ENCODE data around the gene GSTK1. TPM values are rescaled to one million over a fixed set of nuclear protein-coding genes. Genes with fewer than 3 reads are reported as not detected.

The GSTK1 gene
- total and polyA plus RNA-seq, 9 of the 15 experiments (the other 6 are each of a cell fraction or from before 2014, with no cell fraction given): 155 to 441 (median 233) TPM

DNA sequence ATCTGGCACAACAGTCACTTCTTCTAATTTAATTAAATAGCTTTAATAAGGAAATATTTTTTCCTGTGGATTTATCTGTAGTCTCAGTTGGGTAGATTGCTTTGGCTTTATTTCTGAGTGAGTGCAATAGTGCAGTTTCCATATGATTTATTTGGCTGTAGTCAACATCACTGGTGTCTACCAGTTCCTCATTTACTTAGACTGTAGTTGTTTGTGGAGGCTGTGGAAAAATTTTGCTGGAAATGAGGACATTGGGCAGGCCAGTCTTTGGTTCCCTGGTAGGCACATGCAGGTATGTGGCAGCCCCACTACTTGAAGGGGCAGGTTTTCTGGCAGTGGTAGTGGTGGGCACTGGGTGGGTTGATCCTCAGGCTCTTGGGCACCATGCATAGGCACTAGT lies 25.9 kb upstream of the GSTK1 start:
- in situ Hi-C loops (cut with MboI) (no loop called here), intact Hi-C loops (cut with micrococcal nuclease) (no loop called here)
- Histone ChIP-seq H3K36me3 (ENCODE audit: control insufficient read depth, insufficient read depth, low read length) (no peaks in the 10 kb centered on the region), H3K79me2 (ENCODE audit: control insufficient read depth, insufficient read depth, low read length) (no peaks in the 10 kb centered on the region), H3K9me1 (ENCODE audit: control insufficient read depth, insufficient read depth, low read length) (no peaks in the 10 kb centered on the region), H3K4me2 (ENCODE audit: insufficient read depth, low read length) (no peak overlapping the region), H3K27ac (ENCODE audit: extremely low read depth, low read depth, low read length) (no peak overlapping the region), H3K9ac (ENCODE audit: insufficient read depth in 1 of 2, low read depth in 2 of 2, low read length in 2 of 2) (no peak overlapping the region), H3K4me1 (replicated peaks in 1 of 2; ENCODE audit: control insufficient read depth in 2 of 2, insufficient read depth in 2 of 2, low read length in 2 of 2) (no peaks in the 10 kb centered on the region), H3K4me3 (no peak overlapping the region), H3K27me3 (ENCODE audit: control insufficient read depth in 2 of 2, insufficient read depth in 2 of 2, low read length in 2 of 2) (no peaks in the 10 kb centered on the region), H4K20me1 (replicated peaks; ENCODE audit: control insufficient read depth, insufficient read depth, low read length) (no peaks in the 10 kb centered on the region), H3K9me3 (replicated peaks; ENCODE audit: control insufficient read depth, insufficient read depth, low read depth, low read length) (peaks cover 3% of the 10 kb centered on the region), H2AFZ (ENCODE audit: low read depth, low read length) (no peak overlapping the region)
- no peak for FAIRE-seq
- DNase-seq (ENCODE audit: extremely low read depth in 1 of 4, low spot score in 3 of 4): no peak
- no TSS peak for BruUV-seq (replicated peaks)
- POLR2A ChIA-PET: no interaction called here
- CTCF ChIA-PET (ENCODE audit: low intra/inter-chr PET ratio): no interaction called here
- ATAC-seq: no peak
- TF ChIP-seq HNRNPH1 (optimal IDR thresholded peaks at IDR 0.05; ENCODE audit: low read depth, low read length) (no peak), RBM22 (IDR thresholded peaks at IDR 0.05; ENCODE audit: low read depth, low read length, poor library complexity, severe bottlenecking) (no peak), HNRNPUL1 (IDR thresholded peaks at IDR 0.05; ENCODE audit: low read length) (no peak), GABPB2 (CRISPR knock-in tag; conservative IDR thresholded peaks at IDR 0.05) (no peak), BACH1 (tag; IDR thresholded peaks at IDR 0.05) (no peak)
- TF ChIP-seq, protein P1, sequence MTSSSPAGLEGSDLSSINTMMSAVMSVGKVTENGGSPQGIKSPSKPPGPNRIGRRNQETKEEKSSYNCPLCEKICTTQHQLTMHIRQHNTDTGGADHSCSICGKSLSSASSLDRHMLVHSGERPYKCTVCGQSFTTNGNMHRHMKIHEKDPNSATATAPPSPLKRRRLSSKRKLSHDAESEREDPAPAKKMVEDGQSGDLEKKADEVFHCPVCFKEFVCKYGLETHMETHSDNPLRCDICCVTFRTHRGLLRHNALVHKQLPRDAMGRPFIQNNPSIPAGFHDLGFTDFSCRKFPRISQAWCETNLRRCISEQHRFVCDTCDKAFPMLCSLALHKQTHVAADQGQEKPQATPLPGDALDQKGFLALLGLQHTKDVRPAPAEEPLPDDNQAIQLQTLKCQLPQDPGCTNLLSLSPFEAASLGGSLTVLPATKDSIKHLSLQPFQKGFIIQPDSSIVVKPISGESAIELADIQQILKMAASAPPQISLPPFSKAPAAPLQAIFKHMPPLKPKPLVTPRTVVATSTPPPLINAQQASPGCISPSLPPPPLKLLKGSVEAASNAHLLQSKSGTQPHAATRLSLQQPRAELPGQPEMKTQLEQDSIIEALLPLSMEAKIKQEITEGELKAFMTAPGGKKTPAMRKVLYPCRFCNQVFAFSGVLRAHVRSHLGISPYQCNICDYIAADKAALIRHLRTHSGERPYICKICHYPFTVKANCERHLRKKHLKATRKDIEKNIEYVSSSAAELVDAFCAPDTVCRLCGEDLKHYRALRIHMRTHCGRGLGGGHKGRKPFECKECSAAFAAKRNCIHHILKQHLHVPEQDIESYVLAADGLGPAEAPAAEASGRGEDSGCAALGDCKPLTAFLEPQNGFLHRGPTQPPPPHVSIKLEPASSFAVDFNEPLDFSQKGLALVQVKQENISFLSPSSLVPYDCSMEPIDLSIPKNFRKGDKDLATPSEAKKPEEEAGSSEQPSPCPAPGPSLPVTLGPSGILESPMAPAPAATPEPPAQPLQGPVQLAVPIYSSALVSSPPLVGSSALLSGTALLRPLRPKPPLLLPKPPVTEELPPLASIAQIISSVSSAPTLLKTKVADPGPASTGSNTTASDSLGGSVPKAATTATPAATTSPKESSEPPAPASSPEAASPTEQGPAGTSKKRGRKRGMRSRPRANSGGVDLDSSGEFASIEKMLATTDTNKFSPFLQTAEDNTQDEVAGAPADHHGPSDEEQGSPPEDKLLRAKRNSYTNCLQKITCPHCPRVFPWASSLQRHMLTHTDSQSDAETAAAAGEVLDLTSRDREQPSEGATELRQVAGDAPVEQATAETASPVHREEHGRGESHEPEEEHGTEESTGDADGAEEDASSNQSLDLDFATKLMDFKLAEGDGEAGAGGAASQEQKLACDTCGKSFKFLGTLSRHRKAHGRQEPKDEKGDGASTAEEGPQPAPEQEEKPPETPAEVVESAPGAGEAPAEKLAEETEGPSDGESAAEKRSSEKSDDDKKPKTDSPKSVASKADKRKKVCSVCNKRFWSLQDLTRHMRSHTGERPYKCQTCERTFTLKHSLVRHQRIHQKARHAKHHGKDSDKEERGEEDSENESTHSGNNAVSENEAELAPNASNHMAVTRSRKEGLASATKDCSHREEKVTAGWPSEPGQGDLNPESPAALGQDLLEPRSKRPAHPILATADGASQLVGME (CRISPR knock-in tag; IDR thresholded peaks at IDR 0.05): no peak
- TF ChIP-seq, protein P2, sequence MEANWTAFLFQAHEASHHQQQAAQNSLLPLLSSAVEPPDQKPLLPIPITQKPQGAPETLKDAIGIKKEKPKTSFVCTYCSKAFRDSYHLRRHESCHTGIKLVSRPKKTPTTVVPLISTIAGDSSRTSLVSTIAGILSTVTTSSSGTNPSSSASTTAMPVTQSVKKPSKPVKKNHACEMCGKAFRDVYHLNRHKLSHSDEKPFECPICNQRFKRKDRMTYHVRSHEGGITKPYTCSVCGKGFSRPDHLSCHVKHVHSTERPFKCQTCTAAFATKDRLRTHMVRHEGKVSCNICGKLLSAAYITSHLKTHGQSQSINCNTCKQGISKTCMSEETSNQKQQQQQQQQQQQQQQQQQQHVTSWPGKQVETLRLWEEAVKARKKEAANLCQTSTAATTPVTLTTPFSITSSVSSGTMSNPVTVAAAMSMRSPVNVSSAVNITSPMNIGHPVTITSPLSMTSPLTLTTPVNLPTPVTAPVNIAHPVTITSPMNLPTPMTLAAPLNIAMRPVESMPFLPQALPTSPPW (CRISPR knock-in tag; IDR thresholded peaks at IDR 0.05): no peak

Measured in K562 (cell line).